HepG2 (cell line): ENCODE results near the gene NCKAP1. TPM values are rescaled to one million over a fixed set of nuclear protein-coding genes. Genes with fewer than 3 reads are reported as not detected.

Experiments
- ATAC-seq: fragments of 200-7000 bp; cut with Tn5 transposase; 3 replicates; pipeline ENCODE4 v1.9.1; 2020; ENCODE audit warnings: mild to moderate bottlenecking, moderate library complexity
- BruUV-seq: library from RNA; stranded (reverse); fragments of 400-500 nt; replicated peaks from 2 replicates; lab custom pipeline; 2021; lab: Mats Ljungman, UMichigan
- CTCF ChIA-PET: fragments of 300-600 bp; formaldehyde crosslinking; extraction: SDS; loops from one replicate; lab custom pipeline; 2021; ENCODE audit warnings: low total read pairs, inconsistent platforms, low intra/inter-chr PET ratio; lab: Yijun Ruan, JAX
- POLR2A ChIA-PET: fragments of 350-600 bp; sonication (Branson Sonifier 250); formaldehyde crosslinking; loops from one replicate; lab custom pipeline; 2020; ENCODE audit warnings: antibody characterized with exemption, inconsistent platforms; lab: Yijun Ruan, JAX
- DNase-seq: peaks from one replicate; pipeline ENCODE4 v3.0.0-alpha.2; 2015; ENCODE audit warnings: low spot score
- FAIRE-seq: peaks from 3 replicates; lab custom pipeline; 2011; peaks lifted over from hg19 to GRCh38; lab: Jason Lieb, UNC
- H2AFZ ChIP-seq: one replicate; pipeline ENCODE4 v1.6.1; 2011; ENCODE audit warnings: low read length, inconsistent platforms
- H3K27ac ChIP-seq: fragments of 300-600 bp; 3 replicates; pipeline ENCODE4 v1.8.0; 2011; ENCODE audit warnings: mixed run types, mild to moderate bottlenecking, mixed read lengths, low read length, inconsistent platforms; ENCODE audit not compliant: insufficient read depth; ENCODE audit errors: extremely low read length
- H3K27me3 ChIP-seq, 2 experiments: fragments of 200-600 bp in 1 of 2; 2 replicates in 1 of 2; 3 replicates in 1 of 2; pipeline versions ENCODE4 v1.6.0 to v1.8.0; 2011; ENCODE audit warnings: low read length in 2 of 2, mild to moderate bottlenecking in 2 of 2, moderate library complexity in 2 of 2, inconsistent platforms in 1 of 2; ENCODE audit not compliant: insufficient read depth in 2 of 2, control insufficient read depth in 1 of 2
- H3K36me3 ChIP-seq, 2 experiments: fragments of 200-600 bp in 1 of 2; replicated peaks in 1 of 2; 2 replicates in 1 of 2; 3 replicates in 1 of 2; pipeline versions ENCODE4 v1.5.1 to v1.8.0; 2011; ENCODE audit warnings: low read length in 2 of 2, inconsistent platforms in 1 of 2; ENCODE audit not compliant: insufficient read depth in 2 of 2, control insufficient read depth in 1 of 2
- H3K4me1 ChIP-seq: 2 replicates; pipeline ENCODE4 v1.5.1; 2012; ENCODE audit warnings: low read length, inconsistent platforms; ENCODE audit not compliant: insufficient read depth
- H3K4me2 ChIP-seq: 2 replicates; pipeline ENCODE4 v1.6.0; 2011; ENCODE audit warnings: low read depth, low read length, inconsistent platforms
- H3K4me3 ChIP-seq, 3 experiments: fragments of 200-600 bp in 1 of 3; sonication (generic), shearing (Covaris generic) in 1 of 3; replicated peaks in 1 of 3; 2 replicates each; pipeline ENCODE4 v1.5.1; 2011 to 2016; ENCODE audit warnings: low read length in 3 of 3, inconsistent platforms in 2 of 3, low read depth in 2 of 3, mild to moderate bottlenecking in 2 of 3, control low read depth in 1 of 3, mixed read lengths in 1 of 3; ENCODE audit not compliant: insufficient read depth in 1 of 3
- H3K79me2 ChIP-seq: one replicate; pipeline ENCODE4 v1.6.1; 2011; ENCODE audit warnings: low read length, inconsistent platforms; ENCODE audit not compliant: insufficient read depth
- H3K9ac ChIP-seq: 2 replicates; pipeline ENCODE4 v1.6.0; 2011; ENCODE audit warnings: mild to moderate bottlenecking, low read depth, low read length, inconsistent platforms; ENCODE audit not compliant: insufficient read depth
- H3K9me3 ChIP-seq: 2 replicates; pipeline ENCODE4 v1.5.1; 2012; ENCODE audit warnings: mild to moderate bottlenecking, low read length
- H4K20me1 ChIP-seq: 2 replicates; pipeline ENCODE4 v1.6.0; 2011; ENCODE audit warnings: inconsistent platforms, mild to moderate bottlenecking, low read length, moderate library complexity; ENCODE audit not compliant: insufficient read depth
- MLLT10 ChIP-seq: sonication (generic); formaldehyde crosslinking; IDR thresholded peaks from 2 replicates; pipeline ENCODE4 v1.4.0; 2020; ENCODE audit warnings: missing genetic modification reagents
- ZNF629 ChIP-seq: sonication (generic); formaldehyde crosslinking; conservative IDR thresholded peaks from 2 replicates; pipeline ENCODE4 v1.5.0; 2020; ENCODE audit warnings: missing genetic modification reagents
- WGBS: methylation state at CpG from one replicate; pipeline ENCODE4 v1.1.6; 2017; ENCODE audit warnings: low lambda C conversion rate; 5-methylcytosine and 5-hydroxymethylcytosine counted together
- in situ Hi-C: cut with HindIII; loops from 2 replicates; pipeline ENCODE4 v1.10.0; 2017; ENCODE audit warnings: low pct_unique_long_range_greater_than_20kb; ENCODE audit not compliant: extremely low pct_ligation_motif_present
- intact Hi-C: fragments of 100-400 bp; cut with micrococcal nuclease; formaldehyde crosslinking; loops from one replicate; pipeline ENCODE4 v1.10.0; 2022; ENCODE audit not compliant: unreplicated experiment
- polyA plus RNA-seq, 8 experiments: library from polyadenylated mRNA; depleted of rRNA in 3 of 8; stranded (reverse) in 7 of 8; unstranded in 1 of 8; fragments of >200 nt; fragmentation: Illumina TruSeq in 4 of 8; extraction: Trizol in 4 of 8; gene quantifications; 2 replicates each; pipeline versions ENCODE4 v1.2.1 to v1.2.3, GENCODE V29; 2011 to 2016; ENCODE audit warnings: low read depth in 4 of 8, missing spikeins in 1 of 8, mixed read lengths in 1 of 8; ENCODE audit not compliant: insufficient read depth in 1 of 8
- small RNA-seq, 3 experiments: library from RNA; depleted of rRNA; stranded (forward); fragments of <200 nt; gene quantifications; one replicate each; pipeline ENCODE3, GENCODE V24; 2012; ENCODE audit warnings: low read depth in 2 of 3, low replicate concordance in 1 of 3; ENCODE audit not compliant: insufficient read length in 3 of 3, insufficient read depth in 2 of 3
- total RNA-seq, 5 experiments: library from RNA; depleted of rRNA; stranded (reverse); fragments of >200 nt; fragmentation: Illumina TruSeq; extraction: Trizol; gene quantifications; 2 replicates each; pipeline ENCODE4 v1.2.3, GENCODE V29; 2016; ENCODE audit warnings: low read depth in 1 of 5
- TF ChIP-seq, protein P1 (sequence below): sonication (generic); formaldehyde crosslinking; IDR thresholded peaks from 2 replicates; pipeline ENCODE4 v1.5.1; 2020; ENCODE audit warnings: mild to moderate bottlenecking, missing genetic modification reagents, moderate library complexity

NCKAP1 gene
- total and polyA plus RNA-seq, 2 of the 13 experiments (the other 11 are each of a cell fraction or from before 2014, with no cell fraction given): 72.1 to 96.3 TPM

DNA sequence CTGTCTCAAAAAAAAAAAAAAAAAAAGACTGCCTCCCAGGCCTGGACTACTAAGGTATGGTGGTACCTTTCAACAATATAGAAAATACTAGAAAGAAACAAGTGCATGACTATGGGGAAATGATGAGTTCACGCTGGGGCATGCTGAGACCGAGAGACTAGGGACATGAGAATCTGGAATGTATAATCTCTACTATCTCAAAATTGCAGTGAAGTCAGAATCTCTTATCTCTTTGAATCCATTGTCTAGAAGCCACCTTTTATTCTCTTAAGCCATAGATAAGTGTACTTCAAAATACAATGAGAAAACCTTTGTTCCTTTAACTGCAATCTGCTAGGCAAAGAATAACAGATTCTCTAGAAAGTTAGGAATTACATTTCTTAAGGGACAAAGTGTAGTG is 177.4 kb downstream of the NCKAP1 start:
- ATAC-seq: no peak
- in situ Hi-C loops: no loop called here
- BruUV-seq: no TSS peak
- WGBS: 68% methylated on average over 2 of the region's 2 CpGs
- no peak overlapping the region for H3K4me2 ChIP-seq
- TF ChIP-seq, protein P1, sequence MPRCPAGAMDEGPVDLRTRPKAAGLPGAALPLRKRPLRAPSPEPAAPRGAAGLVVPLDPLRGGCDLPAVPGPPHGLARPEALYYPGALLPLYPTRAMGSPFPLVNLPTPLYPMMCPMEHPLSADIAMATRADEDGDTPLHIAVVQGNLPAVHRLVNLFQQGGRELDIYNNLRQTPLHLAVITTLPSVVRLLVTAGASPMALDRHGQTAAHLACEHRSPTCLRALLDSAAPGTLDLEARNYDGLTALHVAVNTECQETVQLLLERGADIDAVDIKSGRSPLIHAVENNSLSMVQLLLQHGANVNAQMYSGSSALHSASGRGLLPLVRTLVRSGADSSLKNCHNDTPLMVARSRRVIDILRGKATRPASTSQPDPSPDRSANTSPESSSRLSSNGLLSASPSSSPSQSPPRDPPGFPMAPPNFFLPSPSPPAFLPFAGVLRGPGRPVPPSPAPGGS: no peak
- no peak for TF ChIP-seq ZNF629 (CRISPR knock-in tag)
- TF ChIP-seq MLLT10 (CRISPR knock-in tag): no peak
- no peaks in the 10 kb centered on the region for H4K20me1 ChIP-seq
- no peaks in the 10 kb centered on the region for H3K79me2 ChIP-seq
- H3K9ac ChIP-seq: no peak overlapping the region
- H3K27ac ChIP-seq: no peak overlapping the region
- H3K36me3 ChIP-seq: no peaks in the 10 kb centered on the region
- H3K27me3 ChIP-seq: peaks cover 0 to 9% of the 10 kb centered on the region in 2 experiments; a peak in 1 of 5 replicates
- FAIRE-seq: no peak
- intact Hi-C loops: no loop called here
- POLR2A ChIA-PET: no interaction called here
- no peak for DNase-seq
- H3K4me3 ChIP-seq: no peak overlapping the region
- no peaks in the 10 kb centered on the region for H3K9me3 ChIP-seq
- H3K4me1 ChIP-seq: peaks cover 4% of the 10 kb centered on the region
- CTCF ChIA-PET: no interaction called here
- no peak overlapping the region for H2AFZ ChIP-seq

Small RNA genes lying within 50 kb of the gene (small RNA-seq; reads per million reads assigned to genes)
- gene RF00019 (0 reads per million in 3 experiments), gene RF00599 (0 reads per million in 3 experiments), gene RNU6-1122P (0 reads per million in 3 experiments)

Other genes with a start within 250 kb of the NCKAP1 start
- 0.04 TPM in 1 of 2 replicates, not detected in the other for gene FRZB, start 171.8 kb downstream of the NCKAP1 start, total RNA-seq (2016; rRNA removed; fragmentation: Illumina TruSeq; extraction: Trizol)
- gene FRZB, start 171.8 kb downstream of the NCKAP1 start, polyA plus RNA-seq (2011; rRNA removed): 0.86 and 1.2 TPM in 2 replicates
- gene DUSP19, start 40.3 kb upstream of the NCKAP1 start, total RNA-seq (2016; rRNA removed; fragmentation: Illumina TruSeq; extraction: Trizol): 1.9 and 3.9 TPM in 2 replicates
- gene DUSP19, start 40.3 kb upstream of the NCKAP1 start, polyA plus RNA-seq (2011; rRNA removed): 0.97 and 1.3 TPM in 2 replicates
- gene NUP35, start 86.0 kb upstream of the NCKAP1 start, total RNA-seq (2016; rRNA removed; fragmentation: Illumina TruSeq; extraction: Trizol): 53.6 and 74.2 TPM in 2 replicates
- 14.8 and 16.9 TPM in 2 replicates for gene NUP35, start 86.0 kb upstream of the NCKAP1 start, polyA plus RNA-seq (2011; rRNA removed)